ENCODE measurements around the gene TRAPPC12. TPM values are rescaled to one million over a fixed set of nuclear protein-coding genes. Genes with fewer than 3 reads are reported as not detected.

TRAPPC12 gene
- total RNA-seq, result 100 to 1,000 TPM in 1 of 2 donors, 10 to 100 TPM in 1; 83.8 to 125 TPM
- 100 to 1,000 TPM in 1 of 2 donors, 10 to 100 TPM in 1; 47.6 to 163 TPM for polyA plus RNA-seq
- long read RNA-seq, donor 1, partial matches to known transcripts, result 8 of 19 reads
- long read RNA-seq, donor 1, other reads (novel, unspliced or antisense), result 10 of 19 reads
- long read RNA-seq, donor 2, transcript TRAPPC12-201 (12 exons, 2,508 nt), result major isoform, 6 of 40 reads
- long read RNA-seq, donor 2, partial matches to known transcripts, result 11 of 40 reads
- long read RNA-seq, donor 2, other reads (novel, unspliced or antisense), result 18 of 40 reads

- H3K36me3 ChIP-seq (ENCODE audit: control insufficient read depth in 1 of 2, insufficient read depth in 2 of 2, low read length in 1 of 2), result no peaks in the 10 kb centered on the region
- no peaks in the 10 kb centered on the region for H3K27me3 ChIP-seq (ENCODE audit: control insufficient read depth in 1 of 2, insufficient read depth in 2 of 2, low read length in 1 of 2)
- peak; percentile 95 for ATAC-seq (ENCODE audit: low FRiP score)
- 1% methylated on average over 58 to 61 of the region's 61 CpGs for WGBS, 2 donors
- intact Hi-C loops (cut with DNase I), result loop anchor here in 1 of 2 donors (5.0 kb wide), 2 partner anchors 177 to 197 kb away; partner anchors contain the start of genes RNASEH1 and RPS7
- peak; percentile 93 to 96 for DNase-seq
- H3K4me1 ChIP-seq (ENCODE audit: control insufficient read depth in 1 of 2, insufficient read depth in 2 of 2, low read length in 2 of 2), result no peaks in the 10 kb centered on the region
- H3K4me3 ChIP-seq (ENCODE audit: low read length in 2 of 2), result peak within 1 kb of the TSS; percentile 61 to 72
- no peaks in the 10 kb centered on the region for H3K9me3 ChIP-seq (ENCODE audit: control insufficient read depth, low read length)
- peak within 1 kb of the TSS; percentile 78 to 86 for H3K27ac ChIP-seq (ENCODE audit: low read depth in 1 of 2, low read length in 2 of 2)
These were observed at the start of gene TRAPPC12 for GRCh38 chr2:3379647-3380534. Gene TRAPPC12 (plus strand): TSS chr2:3379694. CDS start chr2:3387624, 7,930 bp downstream.

DNA sequence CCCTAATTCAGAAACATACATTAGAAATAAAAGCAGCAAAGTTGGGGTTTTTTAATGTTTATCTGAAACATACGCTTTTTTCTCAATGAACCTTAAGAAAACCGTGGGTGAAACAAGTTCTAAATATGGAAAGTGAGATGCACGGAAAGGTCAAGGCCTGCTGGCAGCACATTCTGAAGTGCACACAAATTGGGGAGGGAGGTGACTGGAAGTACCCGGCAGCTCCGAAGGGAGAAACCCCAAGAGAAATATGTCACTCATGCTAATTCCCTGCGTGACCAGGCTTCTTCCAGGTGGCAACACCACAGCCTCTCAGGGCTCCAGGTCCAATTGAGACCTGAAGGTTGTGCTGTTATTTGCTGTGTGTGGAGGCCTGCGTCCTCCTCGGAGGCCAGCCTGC is 47.4 kb upstream of the TRAPPC12 start:
- WGBS, 2 donors, result 72 to 83% methylated on average over 8 of the region's 8 CpGs
- ATAC-seq (ENCODE audit: low FRiP score), result no peak

DNA sequence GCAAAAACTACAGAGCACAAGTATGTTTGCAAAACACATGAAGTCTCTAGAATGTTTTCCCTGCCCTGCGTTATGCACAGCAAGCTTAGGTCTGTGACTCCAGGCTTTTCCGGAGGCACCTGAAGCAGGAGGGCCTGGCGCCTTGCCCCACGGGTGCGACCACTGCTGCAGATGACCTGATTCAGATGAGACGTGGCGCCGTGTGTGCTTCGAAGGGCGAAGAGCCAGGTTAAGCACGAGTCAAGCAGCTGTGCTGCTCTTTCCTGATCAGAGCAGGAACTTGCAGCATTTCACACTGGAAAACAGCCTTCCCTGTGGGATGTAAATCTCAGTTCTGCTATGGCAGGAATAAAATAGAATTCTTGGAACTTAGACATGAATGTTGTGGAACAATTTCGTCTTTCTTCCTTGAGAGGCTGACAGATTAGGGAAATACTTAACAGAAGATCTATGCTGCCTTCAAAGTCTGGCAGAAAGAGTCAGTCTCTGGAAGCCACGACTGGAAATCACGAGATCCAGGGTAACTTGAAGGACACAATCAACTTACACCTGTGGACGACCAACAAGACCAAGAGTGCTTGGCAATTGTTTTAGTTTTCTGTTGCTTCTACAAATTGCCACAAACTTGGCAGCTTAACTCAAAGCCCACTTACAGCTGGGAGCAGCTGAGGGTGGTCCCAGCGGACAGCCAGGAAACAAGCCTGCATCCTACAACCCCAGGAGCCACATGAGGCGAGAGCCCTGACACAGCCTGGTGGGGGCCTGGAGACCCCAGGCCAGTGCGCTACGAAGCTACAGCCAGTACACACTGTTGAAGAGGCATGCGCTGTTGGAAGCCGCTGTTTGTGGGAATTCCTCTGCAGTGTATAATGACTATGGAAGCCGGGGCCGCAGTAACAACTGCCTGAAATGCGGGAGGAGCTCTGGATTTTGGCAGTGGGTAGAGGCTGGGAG is 44.8 kb upstream of the TRAPPC12 start:
- peak; percentile 68 for ATAC-seq (ENCODE audit: low FRiP score)
- Histone ChIP-seq H3K9me3 (ENCODE audit: control insufficient read depth, low read length) (no peaks in the 10 kb centered on the region), H3K4me3 (ENCODE audit: low read length in 2 of 2) (no peak overlapping the region), H3K27me3 (ENCODE audit: control insufficient read depth in 1 of 2, insufficient read depth in 2 of 2, low read length in 1 of 2) (no peaks in the 10 kb centered on the region), H3K4me1 (ENCODE audit: control insufficient read depth in 1 of 2, insufficient read depth in 2 of 2, low read length in 2 of 2) (no peaks in the 10 kb centered on the region), H3K36me3 (ENCODE audit: control insufficient read depth in 1 of 2, insufficient read depth in 2 of 2, low read length in 1 of 2) (peaks cover 0 to 4% of the 10 kb centered on the region in 2 donors), H3K27ac (ENCODE audit: low read depth in 1 of 2, low read length in 2 of 2) (no peak overlapping the region)
- DNase-seq, result no peak
- intact Hi-C loops (cut with DNase I), result no loop called here
- 77 to 83% methylated on average over 24 of the region's 24 CpGs for WGBS, 2 donors

More for the DNA sequence above, 47.4 kb upstream of the TRAPPC12 start:
- intact Hi-C loops (cut with DNase I), result no loop called here
- no peak overlapping the region for H3K27ac ChIP-seq (ENCODE audit: low read depth in 1 of 2, low read length in 2 of 2)
- H3K27me3 ChIP-seq (ENCODE audit: control insufficient read depth in 1 of 2, insufficient read depth in 2 of 2, low read length in 1 of 2), result no peaks in the 10 kb centered on the region
- no peak overlapping the region for H3K4me3 ChIP-seq (ENCODE audit: low read length in 2 of 2)
- H3K9me3 ChIP-seq (ENCODE audit: control insufficient read depth, low read length), result no peaks in the 10 kb centered on the region
- H3K36me3 ChIP-seq (ENCODE audit: control insufficient read depth in 1 of 2, insufficient read depth in 2 of 2, low read length in 1 of 2), result peaks cover 0 to 4% of the 10 kb centered on the region in 2 donors
- H3K4me1 ChIP-seq (ENCODE audit: control insufficient read depth in 1 of 2, insufficient read depth in 2 of 2, low read length in 2 of 2), result no peaks in the 10 kb centered on the region
- DNase-seq, result no peak

GRCh38 chr2:3336844-3337243 is 42.6 kb upstream of the TRAPPC12 start:
- Histone ChIP-seq H3K27ac (ENCODE audit: low read depth in 1 of 2, low read length in 2 of 2) (no peak overlapping the region), H3K4me3 (ENCODE audit: low read length in 2 of 2) (no peak overlapping the region), H3K9me3 (ENCODE audit: control insufficient read depth, low read length) (no peaks in the 10 kb centered on the region), H3K4me1 (ENCODE audit: control insufficient read depth in 1 of 2, insufficient read depth in 2 of 2, low read length in 2 of 2) (no peaks in the 10 kb centered on the region), H3K36me3 (ENCODE audit: control insufficient read depth in 1 of 2, insufficient read depth in 2 of 2, low read length in 1 of 2) (peaks cover 0 to 2% of the 10 kb centered on the region in 2 donors), H3K27me3 (ENCODE audit: control insufficient read depth in 1 of 2, insufficient read depth in 2 of 2, low read length in 1 of 2) (no peaks in the 10 kb centered on the region)
- intact Hi-C loops (cut with DNase I), result no loop called here
- WGBS, 2 donors, result 97% methylated on average over 2 of the region's 2 CpGs
- ATAC-seq (ENCODE audit: low FRiP score) (no peak), DNase-seq (no peak)

- intact Hi-C loops (cut with DNase I), result no loop called here
- ATAC-seq (ENCODE audit: low FRiP score) (no peak), DNase-seq (no peak)
- Histone ChIP-seq H3K4me1 (ENCODE audit: control insufficient read depth in 1 of 2, insufficient read depth in 2 of 2, low read length in 2 of 2) (no peaks in the 10 kb centered on the region), H3K9me3 (ENCODE audit: control insufficient read depth, low read length) (no peaks in the 10 kb centered on the region), H3K4me3 (ENCODE audit: low read length in 2 of 2) (no peak overlapping the region), H3K27ac (ENCODE audit: low read depth in 1 of 2, low read length in 2 of 2) (no peak overlapping the region), H3K27me3 (ENCODE audit: control insufficient read depth in 1 of 2, insufficient read depth in 2 of 2, low read length in 1 of 2) (no peaks in the 10 kb centered on the region), H3K36me3 (ENCODE audit: control insufficient read depth in 1 of 2, insufficient read depth in 2 of 2, low read length in 1 of 2) (no peaks in the 10 kb centered on the region)
- WGBS, 2 donors, result 91 to 93% methylated on average over 10 of the region's 10 CpGs
These were observed 41.2 kb upstream of the TRAPPC12 start for GRCh38 chr2:3338340-3338739.

DNA sequence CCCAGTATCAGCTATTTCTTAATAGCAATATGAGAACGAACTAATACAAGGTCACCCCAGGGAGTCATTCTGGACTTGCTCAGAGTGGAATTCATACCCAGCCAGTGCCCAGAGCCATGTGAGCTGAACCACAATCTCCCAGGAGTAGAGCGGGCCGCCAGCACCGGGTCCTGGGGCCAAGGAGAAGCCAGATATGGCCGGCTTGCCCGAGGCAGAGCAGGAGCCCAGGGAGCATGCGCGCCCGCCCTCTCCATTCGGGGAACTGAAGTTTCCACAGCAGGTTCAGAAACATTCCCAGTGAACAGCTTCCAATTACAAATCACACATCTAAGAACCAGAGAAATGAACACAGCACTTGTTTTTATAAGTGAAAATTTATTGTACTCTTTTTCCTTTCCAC is 39.4 kb upstream of the TRAPPC12 start:
- intact Hi-C loops (cut with DNase I), result no loop called here

DNA sequence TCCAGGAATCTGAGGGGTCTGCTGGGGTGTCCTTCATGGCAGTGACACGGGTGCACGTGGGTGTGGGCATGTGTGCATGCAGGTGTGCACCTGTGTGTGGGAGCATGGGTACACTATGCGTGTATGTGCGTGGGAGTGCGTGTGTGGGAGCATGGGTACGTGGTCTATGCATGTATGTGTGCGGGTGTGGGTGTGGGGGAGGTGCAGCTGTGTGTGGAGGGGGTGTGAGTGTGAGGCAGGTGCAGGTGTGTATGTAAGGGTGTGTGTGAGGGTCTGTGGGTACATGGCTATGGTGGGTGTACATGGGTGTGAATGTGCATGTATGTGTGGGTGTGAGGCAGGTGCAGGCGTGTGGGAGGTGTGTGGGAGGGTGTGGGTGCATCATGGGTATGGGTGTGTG is 38.2 kb upstream of the TRAPPC12 start:
- no peak overlapping the region for H3K27ac ChIP-seq (ENCODE audit: low read depth in 1 of 2, low read length in 2 of 2)
- ATAC-seq (ENCODE audit: low FRiP score) (no peak), DNase-seq (no peak)
- no peaks in the 10 kb centered on the region for H3K27me3 ChIP-seq (ENCODE audit: control insufficient read depth in 1 of 2, insufficient read depth in 2 of 2, low read length in 1 of 2)
- WGBS, 2 donors, result 95 to 96% methylated on average over 8 of the region's 8 CpGs
- no peaks in the 10 kb centered on the region for H3K36me3 ChIP-seq (ENCODE audit: control insufficient read depth in 1 of 2, insufficient read depth in 2 of 2, low read length in 1 of 2)
- no peaks in the 10 kb centered on the region for H3K9me3 ChIP-seq (ENCODE audit: control insufficient read depth, low read length)
- no peaks in the 10 kb centered on the region for H3K4me1 ChIP-seq (ENCODE audit: control insufficient read depth in 1 of 2, insufficient read depth in 2 of 2, low read length in 2 of 2)
- intact Hi-C loops (cut with DNase I), result no loop called here
- H3K4me3 ChIP-seq (ENCODE audit: low read length in 2 of 2), result no peak overlapping the region

More for the DNA sequence above, 39.4 kb upstream of the TRAPPC12 start:
- Histone ChIP-seq H3K27me3 (ENCODE audit: control insufficient read depth in 1 of 2, insufficient read depth in 2 of 2, low read length in 1 of 2) (no peaks in the 10 kb centered on the region), H3K36me3 (ENCODE audit: control insufficient read depth in 1 of 2, insufficient read depth in 2 of 2, low read length in 1 of 2) (no peaks in the 10 kb centered on the region), H3K4me3 (ENCODE audit: low read length in 2 of 2) (no peak overlapping the region), H3K27ac (ENCODE audit: low read depth in 1 of 2, low read length in 2 of 2) (no peak overlapping the region), H3K4me1 (ENCODE audit: control insufficient read depth in 1 of 2, insufficient read depth in 2 of 2, low read length in 2 of 2) (no peaks in the 10 kb centered on the region), H3K9me3 (ENCODE audit: control insufficient read depth, low read length) (no peaks in the 10 kb centered on the region)
- 92 to 95% methylated on average over 10 of the region's 10 CpGs for WGBS, 2 donors
- ATAC-seq (ENCODE audit: low FRiP score) (no peak), DNase-seq (no peak)

DNA sequence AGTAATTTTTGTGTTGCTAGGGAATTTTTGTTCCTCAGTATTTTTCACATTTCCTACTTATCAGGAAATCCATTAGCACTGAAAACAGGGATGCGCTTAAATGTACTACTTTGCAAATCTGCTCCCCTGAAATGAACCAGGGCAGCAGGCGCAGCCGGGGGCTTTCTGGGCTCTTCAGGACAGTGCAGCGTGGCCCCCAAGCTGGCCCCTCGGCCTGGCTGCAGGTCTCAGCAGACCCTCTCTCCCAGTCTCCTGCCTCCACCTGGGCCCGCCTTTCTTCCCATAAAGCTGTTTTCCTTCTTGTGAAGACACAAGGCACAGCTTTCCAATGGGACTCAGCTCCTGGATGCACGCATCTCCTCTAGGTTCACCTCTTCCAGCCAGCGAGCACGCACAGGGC is 37.2 kb upstream of the TRAPPC12 start:
- no peaks in the 10 kb centered on the region for H3K36me3 ChIP-seq (ENCODE audit: control insufficient read depth in 1 of 2, insufficient read depth in 2 of 2, low read length in 1 of 2)
- no peaks in the 10 kb centered on the region for H3K4me1 ChIP-seq (ENCODE audit: control insufficient read depth in 1 of 2, insufficient read depth in 2 of 2, low read length in 2 of 2)
- H3K27ac ChIP-seq (ENCODE audit: low read depth in 1 of 2, low read length in 2 of 2), result no peak overlapping the region
- DNase-seq, result no peak
- ATAC-seq (ENCODE audit: low FRiP score), result no peak
- H3K9me3 ChIP-seq (ENCODE audit: control insufficient read depth, low read length), result no peaks in the 10 kb centered on the region
- no peaks in the 10 kb centered on the region for H3K27me3 ChIP-seq (ENCODE audit: control insufficient read depth in 1 of 2, insufficient read depth in 2 of 2, low read length in 1 of 2)
- 94 to 96% methylated on average over 9 of the region's 9 CpGs for WGBS, 2 donors
- no peak overlapping the region for H3K4me3 ChIP-seq (ENCODE audit: low read length in 2 of 2)
- intact Hi-C loops (cut with DNase I), result no loop called here

All from aorta (tissue), 5 donors.